Measurements from ENCODE around the gene RACGAP1. TPM values are rescaled to one million over a fixed set of nuclear protein-coding genes. Genes with fewer than 3 reads are reported as not detected.

Gene RACGAP1
- total and polyA plus RNA-seq, 2 of the 4 experiments (the other 2 are of a cell fraction), result 37.9 to 110 TPM

- no peaks in the 10 kb centered on the region for H3K36me3 ChIP-seq (ENCODE audit: control insufficient read depth, insufficient read depth, low read length)
- no peak overlapping the region for H2BK5ac ChIP-seq (ENCODE audit: low read depth, low read length, poor library complexity, severe bottlenecking)
- H3K56ac ChIP-seq (ENCODE audit: extremely low read depth, insufficient read depth, low read length), result no peak overlapping the region
- WGBS, 2 experiments (ENCODE audit: extremely low coverage in 2 of 2, insufficient read length in 1 of 2), result 48% methylated on average over 4 of the region's 12 CpGs; no CpG with 5 or more reads in 1 of the 2 experiments
- H3K79me1 ChIP-seq (ENCODE audit: low read depth in 1 of 2, low read length in 2 of 2), result no peaks in the 10 kb centered on the region
- intact Hi-C loops (cut with micrococcal nuclease) (loop anchor here (10.0 kb wide), 1 partner anchor 205 kb away; no protein-coding TSS in a partner anchor), dilution Hi-C loops (cut with HindIII; ENCODE audit: low sequenced_read_pairs, unreplicated experiment) (no loop called here), in situ Hi-C loops (cut with MboI; ENCODE audit: low sequenced_read_pairs) (loop anchor here (5.0 to 10.0 kb wide), 3 partner anchors 87 to 205 kb away; partner anchors contain the start of gene ASIC1)
- ATAC-seq (ENCODE audit: low read depth) (no peak), DNase-seq (no peak)
- no peaks in the 10 kb centered on the region for H4K20me1 ChIP-seq (ENCODE audit: insufficient read depth, low read length)
- no peak overlapping the region for H3K4ac ChIP-seq (ENCODE audit: low read depth, low read length)
- H4K91ac ChIP-seq (ENCODE audit: insufficient read depth, low read depth, low read length), result no peak overlapping the region
- no peak overlapping the region for H4K8ac ChIP-seq (ENCODE audit: low read depth in 2 of 2, low read length in 2 of 2)
- H3K4me1 ChIP-seq (ENCODE audit: control insufficient read depth, insufficient read depth, low read length), result no peaks in the 10 kb centered on the region
- POLR2A ChIA-PET (ENCODE audit: unreplicated experiment), result no interaction called here
- CTCF ChIA-PET, result interaction anchor here (1.2 to 4.0 kb wide), 2 partner anchors 86 to 101 kb away, joined by 4 to 33 read pairs; no protein-coding TSS in a partner anchor
- no peak overlapping the region for H2BK120ac ChIP-seq (ENCODE audit: low read depth, low read length)
- H4K5ac ChIP-seq (ENCODE audit: low read depth, low read length), result no peak overlapping the region
- H3K9ac ChIP-seq (ENCODE audit: low read depth, low read length), result no peak overlapping the region
- H2BK20ac ChIP-seq (ENCODE audit: low read depth, low read length), result no peak overlapping the region
- H2BK15ac ChIP-seq (ENCODE audit: low read depth, low read length), result no peak overlapping the region
- no peaks in the 10 kb centered on the region for H3K9me3 ChIP-seq (ENCODE audit: control insufficient read depth, insufficient read depth, low read length)
- H2AFZ ChIP-seq (replicated peaks; ENCODE audit: low read length, poor library complexity), result no peak overlapping the region
- no peak overlapping the region for H3K4me2 ChIP-seq (ENCODE audit: low read depth, low read length)
- no peak overlapping the region for H2AK9ac ChIP-seq (replicated peaks; ENCODE audit: low read depth, low read length, poor library complexity)
- no peak overlapping the region for H2AK5ac ChIP-seq (ENCODE audit: low read depth, low read length)
- H3K4me3 ChIP-seq (ENCODE audit: insufficient read depth, low read depth, low read length), result no peak overlapping the region
- H3K14ac ChIP-seq (replicated peaks; ENCODE audit: low read depth, low read length), result no peak overlapping the region
- H3K23ac ChIP-seq (ENCODE audit: low read depth, low read length), result no peak overlapping the region
- peaks cover 66% of the 10 kb centered on the region for H3K27me3 ChIP-seq (ENCODE audit: control insufficient read depth, insufficient read depth, low read length)
- BruUV-seq (replicated peaks), result no TSS peak
- no peak overlapping the region for H3K18ac ChIP-seq (ENCODE audit: low read depth, low read length)
- no peak overlapping the region for H3K27ac ChIP-seq (ENCODE audit: insufficient read depth, low read length)
- no peaks in the 10 kb centered on the region for H3K9me1 ChIP-seq (ENCODE audit: insufficient read depth, low read length)
- TF ChIP-seq RAD21 (IDR thresholded peaks at IDR 0.05; ENCODE audit: low read length) (no peak), POLR2A (IDR thresholded peaks at IDR 0.05; ENCODE audit: low read depth, low read length) (no peak), MXI1 (IDR thresholded peaks at IDR 0.05; ENCODE audit: borderline replicate concordance, low read depth, low read length) (no peak), FOS (IDR thresholded peaks at IDR 0.05; ENCODE audit: low read depth, low read length) (no peak), NFE2L2 (IDR thresholded peaks at IDR 0.05; ENCODE audit: low read depth, low read length) (no peak), RFX5 (IDR thresholded peaks at IDR 0.05; ENCODE audit: low read depth, low read length) (no peak), CHD1 (IDR thresholded peaks at IDR 0.05; ENCODE audit: low read depth, low read length) (no peak), MAFK (IDR thresholded peaks at IDR 0.05; ENCODE audit: low read depth, low read length) (no peak), BHLHE40 (IDR thresholded peaks at IDR 0.05; ENCODE audit: low read depth, low read length) (no peak), RCOR1 (IDR thresholded peaks at IDR 0.05; ENCODE audit: insufficient replicate concordance, low read length) (no peak), CEBPB (IDR thresholded peaks at IDR 0.05; ENCODE audit: low read depth, low read length) (no peak), MAZ (IDR thresholded peaks at IDR 0.05; ENCODE audit: borderline replicate concordance, low read depth, low read length) (no peak), ELK1 (IDR thresholded peaks at IDR 0.05; ENCODE audit: borderline replicate concordance, low read depth, low read length) (no peak), SMC3 (IDR thresholded peaks at IDR 0.05; ENCODE audit: low read depth, low read length) (no peak), USF2 (IDR thresholded peaks at IDR 0.05; ENCODE audit: low read depth, low read length) (no peak)
Measured at GRCh38 chr12:49969651-49970429, 55.5 kb downstream of the RACGAP1 start.

All from IMR-90 (cell line).